KOPT-K1 (cell line): ENCODE results near the gene TKTL1.

Experiments
- H3K27ac ChIP-seq: fragments of 200-600 bp; sonication (generic); 2 replicates; pipeline ENCODE4 v1.5.1; 2016; ENCODE audit warnings: antibody characterized with exemption, mild to moderate bottlenecking, low read depth, low read length; ENCODE audit not compliant: poor library complexity, severe bottlenecking
- H3K36me3 ChIP-seq: fragments of 200-600 bp; sonication (generic); 2 replicates; pipeline ENCODE4 v1.5.1; 2017; ENCODE audit warnings: antibody characterized with exemption, mild to moderate bottlenecking, low read length, moderate library complexity; ENCODE audit not compliant: insufficient read depth
- H3K9me3 ChIP-seq: fragments of 200-600 bp; sonication (generic); 2 replicates; pipeline ENCODE4 v1.5.1; 2017; ENCODE audit warnings: antibody characterized with exemption, low read length, mild to moderate bottlenecking; ENCODE audit not compliant: insufficient read depth, poor library complexity, severe bottlenecking

Gene TKTL1

GRCh38 chrX:154303476-154303875, 7.9 kb downstream of the TKTL1 start:
- Histone ChIP-seq H3K9me3 (no peaks in the 10 kb centered on the region), H3K27ac (no peak overlapping the region), H3K36me3 (no peaks in the 10 kb centered on the region)

GRCh38 chrX:154304846-154305245, 9.3 kb downstream of the TKTL1 start:
- H3K36me3 ChIP-seq: no peaks in the 10 kb centered on the region
- H3K27ac ChIP-seq: no peak overlapping the region
- H3K9me3 ChIP-seq: no peaks in the 10 kb centered on the region

- H3K27ac ChIP-seq: no peak overlapping the region
- no peaks in the 10 kb centered on the region for H3K9me3 ChIP-seq
- no peaks in the 10 kb centered on the region for H3K36me3 ChIP-seq
These were observed 10.1 kb downstream of the TKTL1 start for GRCh38 chrX:154305541-154306205.

GRCh38 chrX:154307202-154307601, 11.6 kb downstream of the TKTL1 start:
- Histone ChIP-seq H3K27ac (no peak overlapping the region), H3K9me3 (no peaks in the 10 kb centered on the region), H3K36me3 (no peaks in the 10 kb centered on the region)

GRCh38 chrX:154308108-154308946, 12.7 kb downstream of the TKTL1 start:
- Histone ChIP-seq H3K36me3 (no peaks in the 10 kb centered on the region), H3K27ac (no peak overlapping the region), H3K9me3 (no peaks in the 10 kb centered on the region)

GRCh38 chrX:154309041-154309775, 13.6 kb downstream of the TKTL1 start:
- H3K9me3 ChIP-seq: no peaks in the 10 kb centered on the region
- no peaks in the 10 kb centered on the region for H3K36me3 ChIP-seq
- no peak overlapping the region for H3K27ac ChIP-seq

- no peaks in the 10 kb centered on the region for H3K36me3 ChIP-seq
- no peak overlapping the region for H3K27ac ChIP-seq
- H3K9me3 ChIP-seq: no peaks in the 10 kb centered on the region
These were observed 15.3 kb downstream of the TKTL1 start for GRCh38 chrX:154310616-154311536.

GRCh38 chrX:154312116-154312515, 16.5 kb downstream of the TKTL1 start:
- Histone ChIP-seq H3K36me3 (no peaks in the 10 kb centered on the region), H3K9me3 (no peaks in the 10 kb centered on the region), H3K27ac (no peak overlapping the region)

- H3K9me3 ChIP-seq: no peaks in the 10 kb centered on the region
- H3K27ac ChIP-seq: no peak overlapping the region
- no peaks in the 10 kb centered on the region for H3K36me3 ChIP-seq
These were observed 17.6 kb downstream of the TKTL1 start for GRCh38 chrX:154313147-154313546.

- H3K9me3 ChIP-seq: no peaks in the 10 kb centered on the region
- H3K36me3 ChIP-seq: no peaks in the 10 kb centered on the region
- H3K27ac ChIP-seq: no peak overlapping the region
These were observed 19.8 kb downstream of the TKTL1 start for GRCh38 chrX:154315416-154315815.

GRCh38 chrX:154317391-154317995, 21.9 kb downstream of the TKTL1 start:
- no peaks in the 10 kb centered on the region for H3K36me3 ChIP-seq
- no peaks in the 10 kb centered on the region for H3K9me3 ChIP-seq

GRCh38 chrX:154320406-154320805, 24.8 kb downstream of the TKTL1 start:
- no peaks in the 10 kb centered on the region for H3K9me3 ChIP-seq
- no peaks in the 10 kb centered on the region for H3K36me3 ChIP-seq

More at GRCh38 chrX:154317391-154317995, 21.9 kb downstream of the TKTL1 start:
- H3K27ac ChIP-seq: no peak overlapping the region

GRCh38 chrX:154321152-154321551, 25.6 kb downstream of the TKTL1 start:
- H3K36me3 ChIP-seq: no peaks in the 10 kb centered on the region
- H3K27ac ChIP-seq: no peak overlapping the region
- no peaks in the 10 kb centered on the region for H3K9me3 ChIP-seq

More at GRCh38 chrX:154320406-154320805, 24.8 kb downstream of the TKTL1 start:
- no peak overlapping the region for H3K27ac ChIP-seq

- Histone ChIP-seq H3K27ac (no peak overlapping the region), H3K9me3 (no peaks in the 10 kb centered on the region), H3K36me3 (no peaks in the 10 kb centered on the region)
These were observed 26.0 kb downstream of the TKTL1 start for GRCh38 chrX:154321594-154321993.
